Measurements from ENCODE around the gene BTBD19.

GRCh38 chr1:44834328-44834727 is 26.0 kb downstream of the BTBD19 start:
- no peak for TF ChIP-seq CTCF (IDR thresholded peaks at IDR 0.05)
- TF ChIP-seq POLR2A (IDR thresholded peaks at IDR 0.05), result no peak

Data from lower leg skin (tissue), 3 donors.